ENCODE data around the gene R3HDM4.

Gene R3HDM4

GRCh38 chr19:929203-929890 lies 16.3 kb upstream of the R3HDM4 start:
- no peak for DNase-seq

- DNase-seq: no peak
Observed at GRCh38 chr19:928471-929202, 15.6 kb upstream of the R3HDM4 start.

- no peak for DNase-seq
Observed at GRCh38 chr19:927780-928401, 14.9 kb upstream of the R3HDM4 start.

DNA sequence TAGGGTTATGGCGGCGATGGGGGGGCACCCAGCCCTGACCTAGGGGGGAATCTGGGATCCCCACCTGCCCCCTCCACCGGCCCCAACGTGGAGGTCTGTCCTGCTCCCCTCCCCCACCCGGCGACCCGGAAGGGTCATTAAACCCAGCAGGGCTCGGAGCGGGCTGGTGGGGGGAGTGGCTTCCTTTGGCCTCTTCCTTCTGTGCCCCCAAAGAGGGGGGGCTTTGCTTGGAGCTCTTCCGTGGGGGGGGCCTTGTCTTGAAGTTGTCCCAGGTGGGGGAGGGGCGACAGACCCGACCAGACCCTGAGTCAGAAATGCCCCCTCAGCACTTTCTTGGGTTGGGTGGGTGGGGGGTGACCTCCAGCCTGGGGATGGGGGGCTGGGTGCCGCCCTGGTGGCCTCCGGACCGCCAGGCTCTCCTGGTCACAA lies 14.3 kb upstream of the R3HDM4 start:
- DNase-seq: no peak

- DNase-seq: no peak
Observed at GRCh38 chr19:926589-927350, 13.8 kb upstream of the R3HDM4 start.

GRCh38 chr19:926323-926588 lies 13.2 kb upstream of the R3HDM4 start:
- DNase-seq: no peak

GRCh38 chr19:925526-926322 lies 12.7 kb upstream of the R3HDM4 start, which contains the start of gene ARID3A:
ARID3A (plus strand) TSS chr19:926035; CDS start chr19:929529, 3,494 bp downstream.
- no peak for DNase-seq

GRCh38 chr19:925087-925525 lies 12.1 kb upstream of the R3HDM4 start:
- DNase-seq: no peak

DNA sequence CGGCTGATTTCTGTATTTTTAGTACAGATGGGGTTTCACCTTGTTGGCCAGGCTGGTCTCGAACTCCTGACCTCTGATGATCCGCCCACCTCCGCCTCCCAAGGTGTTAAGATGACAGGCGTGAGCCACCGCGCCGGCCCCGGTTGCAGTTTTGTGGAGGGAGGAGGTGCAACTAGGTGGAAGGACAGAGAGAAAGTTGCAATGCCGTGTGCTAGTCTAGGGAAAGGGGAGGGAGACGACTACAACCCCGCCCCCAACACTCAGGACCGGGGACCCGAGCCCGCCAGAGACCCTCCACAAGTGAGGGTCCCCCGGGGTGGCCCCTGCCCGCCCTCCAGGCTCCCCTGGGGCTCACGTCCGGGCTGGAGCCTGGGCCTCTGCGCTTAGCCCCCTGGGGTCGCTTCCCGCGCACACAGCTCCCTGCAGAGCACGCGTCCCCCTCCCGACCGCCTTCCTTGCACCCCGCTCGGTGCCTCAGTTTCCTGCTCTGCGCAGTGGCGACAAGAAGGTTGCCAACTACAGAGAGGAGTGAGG lies 11.6 kb upstream of the R3HDM4 start:
- DNase-seq: no peak

DNA sequence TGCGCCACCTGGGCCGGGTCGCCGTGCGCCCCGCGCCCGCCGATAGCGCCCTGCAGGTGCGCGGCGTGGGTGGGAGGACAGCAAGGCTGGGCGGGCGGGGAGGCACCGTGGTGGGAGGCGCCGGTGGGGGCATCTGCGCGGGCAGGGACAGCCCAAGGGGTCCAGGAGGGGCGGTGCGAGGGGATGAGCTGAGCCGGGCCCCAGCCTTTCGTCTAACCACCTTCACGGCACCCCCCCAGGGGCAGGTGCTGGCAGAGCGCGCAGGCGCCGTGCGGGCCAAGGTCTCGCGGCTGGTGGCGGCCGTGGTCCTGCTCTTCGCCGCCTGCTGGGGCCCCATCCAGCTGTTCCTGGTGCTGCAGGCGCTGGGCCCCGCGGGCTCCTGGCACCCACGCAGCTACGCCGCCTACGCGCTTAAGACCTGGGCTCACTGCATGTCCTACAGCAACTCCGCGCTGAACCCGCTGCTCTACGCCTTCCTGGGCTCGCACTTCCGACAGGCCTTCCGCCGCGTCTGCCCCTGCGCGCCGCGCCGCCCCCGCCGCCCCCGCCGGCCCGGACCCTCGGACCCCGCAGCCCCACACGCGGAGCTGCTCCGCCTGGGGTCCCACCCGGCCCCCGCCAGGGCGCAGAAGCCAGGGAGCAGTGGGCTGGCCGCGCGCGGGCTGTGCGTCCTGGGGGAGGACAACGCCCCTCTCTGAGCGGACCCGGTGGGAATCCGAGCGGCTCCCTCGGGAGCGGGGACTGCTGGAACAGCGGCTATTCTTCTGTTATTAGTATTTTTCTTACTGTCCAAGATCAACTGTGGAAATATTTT lies 7.2 kb upstream of the R3HDM4 start:
- DNase-seq: no peak

DNA sequence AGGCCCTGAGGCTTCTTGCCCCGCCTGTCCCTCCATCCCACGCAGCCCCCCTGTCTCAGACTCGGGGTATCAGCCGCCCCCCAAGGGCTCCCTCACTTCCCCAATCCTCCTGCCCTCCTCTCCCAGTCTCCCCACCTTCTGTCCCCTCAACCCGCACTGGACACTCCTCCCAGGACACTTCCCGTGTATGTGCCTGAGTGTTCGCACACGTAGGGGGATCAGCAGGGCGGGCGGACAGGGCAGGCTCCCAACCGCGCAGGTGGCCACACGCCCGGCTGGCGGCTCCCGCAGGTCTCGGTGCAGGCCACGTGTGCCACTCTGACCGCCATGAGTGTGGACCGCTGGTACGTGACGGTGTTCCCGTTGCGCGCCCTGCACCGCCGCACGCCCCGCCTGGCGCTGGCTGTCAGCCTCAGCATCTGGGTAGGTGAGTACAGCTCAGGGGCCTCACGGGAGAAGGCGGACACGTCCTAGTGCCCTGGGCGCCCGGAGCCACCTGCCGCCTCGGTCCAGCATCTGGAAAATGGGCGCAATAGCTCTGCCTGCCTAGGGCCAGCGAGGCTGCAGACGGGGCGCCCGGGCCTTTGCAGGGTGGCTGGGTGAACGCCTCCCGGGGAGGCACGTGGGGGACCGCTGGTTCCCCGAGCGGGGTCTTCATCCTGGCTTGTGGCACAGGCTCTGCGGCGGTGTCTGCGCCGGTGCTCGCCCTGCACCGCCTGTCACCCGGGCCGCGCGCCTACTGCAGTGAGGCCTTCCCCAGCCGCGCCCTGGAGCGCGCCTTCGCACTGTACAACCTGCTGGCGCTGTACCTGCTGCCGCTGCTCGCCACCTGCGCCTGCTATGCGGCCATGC lies 6.4 kb upstream of the R3HDM4 start:
- no peak for DNase-seq

DNA sequence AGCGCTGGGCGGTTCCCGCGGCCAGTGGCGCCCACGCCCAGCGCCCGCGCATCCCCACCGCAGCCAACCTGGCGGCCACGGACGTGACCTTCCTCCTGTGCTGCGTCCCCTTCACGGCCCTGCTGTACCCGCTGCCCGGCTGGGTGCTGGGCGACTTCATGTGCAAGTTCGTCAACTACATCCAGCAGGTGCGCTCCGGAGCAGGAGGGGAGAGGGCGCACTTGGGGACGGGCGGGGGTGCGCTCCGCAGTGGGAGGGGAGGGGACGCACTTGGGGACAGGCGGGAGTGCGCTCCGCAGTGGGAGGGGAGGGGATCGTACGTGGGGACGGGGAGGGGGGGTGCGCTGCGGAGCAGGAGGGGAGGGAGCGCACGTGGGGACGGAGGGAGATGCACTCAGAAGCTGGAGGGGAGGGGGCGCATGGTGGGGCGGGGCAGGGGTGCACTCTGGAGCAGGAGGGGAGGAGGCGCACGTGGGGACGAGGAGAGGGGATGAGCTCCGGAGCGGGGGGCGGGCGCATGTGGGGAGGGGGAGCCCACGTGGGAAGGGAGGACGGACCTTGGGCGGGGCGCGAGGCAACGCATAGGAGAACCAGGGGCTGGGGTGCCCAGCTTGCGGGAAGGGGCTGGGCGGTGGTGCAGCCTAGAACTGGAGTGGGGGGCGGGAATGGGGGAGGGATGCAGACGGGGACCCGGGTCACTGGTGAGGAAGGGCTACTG lies 5.6 kb upstream of the R3HDM4 start:
- DNase-seq: no peak

GRCh38 chr19:918152-918437 lies 5.1 kb upstream of the R3HDM4 start:
- DNase-seq: no peak

DNA sequence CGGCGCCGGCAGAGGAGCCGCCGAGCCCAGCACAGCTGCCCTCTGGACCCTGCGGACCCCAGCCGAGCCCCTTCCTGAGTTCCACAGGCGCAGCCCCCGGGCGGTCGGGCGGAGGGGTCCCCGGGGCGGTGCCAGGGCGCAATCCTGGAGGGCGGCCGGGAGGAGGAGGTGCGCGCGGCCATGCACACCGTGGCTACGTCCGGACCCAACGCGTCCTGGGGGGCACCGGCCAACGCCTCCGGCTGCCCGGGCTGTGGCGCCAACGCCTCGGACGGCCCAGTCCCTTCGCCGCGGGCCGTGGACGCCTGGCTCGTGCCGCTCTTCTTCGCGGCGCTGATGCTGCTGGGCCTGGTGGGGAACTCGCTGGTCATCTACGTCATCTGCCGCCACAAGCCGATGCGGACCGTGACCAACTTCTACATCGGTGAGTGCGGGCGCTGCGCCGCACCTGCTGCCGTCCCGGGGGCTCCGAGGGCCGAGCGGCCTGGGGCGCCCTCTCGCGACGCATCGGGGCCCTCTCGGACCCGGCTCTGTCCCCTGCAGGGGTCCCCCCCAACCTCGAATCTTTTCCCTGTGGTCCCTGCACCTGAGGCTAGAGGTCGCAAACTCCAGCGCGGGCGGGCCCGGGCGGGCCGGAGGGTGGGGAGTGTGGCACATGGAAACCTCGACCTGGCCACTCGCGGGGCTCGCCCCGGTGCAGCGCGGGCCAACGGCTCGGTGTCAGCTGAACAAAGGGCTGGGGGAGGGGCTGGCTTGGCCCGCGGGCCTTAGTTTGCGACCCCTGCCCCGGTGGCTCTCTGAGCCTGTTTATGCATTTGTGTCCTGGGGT lies 4.5 kb upstream of the R3HDM4 start, which contains the start of gene KISS1R:
Gene KISS1R (plus strand): TSS at position 11 of the 829 bp plus-strand sequence. CDS start 170 bp downstream, at position 181.
- DNase-seq: no peak

DNA sequence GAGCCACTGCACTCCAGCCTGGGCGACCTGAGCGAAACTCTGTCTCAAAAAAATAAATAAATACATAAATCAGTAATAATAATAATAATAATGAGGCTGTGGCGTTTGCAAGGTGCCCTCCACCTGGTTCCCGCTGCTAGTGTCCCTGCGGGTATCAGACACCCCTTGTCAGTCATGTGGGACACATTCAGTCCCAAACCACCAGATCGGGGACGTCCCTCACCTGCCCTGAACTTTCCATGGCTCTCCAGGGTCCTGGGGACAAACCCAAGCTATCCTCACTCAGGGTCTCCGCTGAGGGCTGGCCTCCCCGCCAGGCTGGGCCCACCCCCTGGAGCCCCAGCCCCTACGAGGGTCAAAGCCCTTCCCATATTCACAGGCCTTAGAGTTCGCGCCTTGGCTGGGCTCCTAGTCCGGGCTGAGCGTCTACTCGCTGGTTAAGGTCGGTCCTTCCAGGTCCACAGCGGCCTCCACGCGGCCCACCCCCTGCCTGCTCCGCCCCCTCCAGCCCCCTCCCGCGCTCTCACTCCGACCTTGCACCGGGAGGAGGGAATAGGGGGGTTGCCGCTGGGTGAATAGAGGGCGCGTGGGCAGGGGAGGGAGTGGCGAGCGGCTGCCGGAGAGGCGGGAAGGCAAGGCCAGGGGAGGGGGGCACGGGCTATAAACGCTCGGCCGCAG lies 3.8 kb upstream of the R3HDM4 start:
- DNase-seq: no peak

DNA sequence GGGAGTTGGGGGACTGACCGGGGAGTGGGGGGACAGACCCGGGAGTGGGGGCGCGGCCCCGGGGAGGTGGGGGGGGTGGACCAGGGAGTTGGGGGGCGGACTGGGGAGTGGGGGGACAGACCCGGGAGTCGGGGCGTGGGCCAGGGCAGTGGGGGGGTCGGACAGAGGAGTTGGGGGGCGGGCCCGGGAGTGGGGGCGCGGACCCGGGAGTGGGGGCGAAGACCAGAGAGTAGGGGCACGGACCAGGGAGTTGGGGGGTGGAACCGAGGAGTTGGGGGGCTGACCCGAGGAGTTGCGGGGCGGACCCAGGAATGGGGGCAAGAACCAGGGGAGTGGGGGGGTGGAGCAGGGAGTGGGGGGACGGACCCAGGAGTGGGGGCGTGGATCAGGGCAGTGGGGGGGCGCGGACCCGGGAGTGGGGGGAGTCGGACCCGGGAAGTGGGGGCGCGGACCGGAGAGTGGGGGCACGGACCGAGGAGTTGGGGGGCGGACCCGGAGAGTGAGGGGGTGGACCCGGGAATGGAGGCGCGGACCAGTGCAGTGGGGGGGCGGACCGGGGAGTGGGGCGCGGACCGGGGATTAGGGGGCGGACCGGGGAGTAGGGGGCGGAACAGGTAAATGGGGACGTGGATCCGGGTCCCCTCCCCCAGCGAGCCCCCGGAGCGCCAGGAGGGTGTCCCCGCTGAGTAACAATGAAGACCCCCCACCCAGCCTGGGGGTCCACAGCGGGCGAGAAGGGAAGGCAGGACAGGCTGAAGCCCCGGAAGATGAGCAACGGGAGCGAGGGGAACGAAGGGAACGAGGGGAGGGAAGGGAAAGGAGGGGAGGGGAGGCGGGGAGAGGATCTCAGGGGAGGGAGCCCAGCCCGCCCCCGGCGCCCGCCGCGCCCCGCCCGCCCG lies 589 bp downstream of the R3HDM4 start:
- DNase-seq: no peak
